HTERT RPE-1 (cell line): ENCODE results near the gene BZW2.

Experiments
- in situ Hi-C: fragments of 300-500 bp; cut with MboI; formaldehyde crosslinking; loops from 4 replicates; pipeline ENCODE4 v1.14.3; 2020; ENCODE audit warnings: low sequenced_read_pairs

The BZW2 gene

GRCh38 chr7:16645593-16646471, at the start of gene BZW2, which contains the start of gene ANKMY2:
Gene BZW2, plus strand, starts transcription at chr7:16646181. Its CDS starts 19,263 bp downstream, at chr7:16665444.
Gene ANKMY2, minus strand, starts transcription at chr7:16645754. Its CDS starts 181 bp downstream, at chr7:16645573.
- in situ Hi-C loops: no loop called here

- in situ Hi-C loops: no loop called here
Observed at GRCh38 chr7:16598015-16598414, 48.0 kb upstream of the BZW2 start.

GRCh38 chr7:16599860-16600259, 46.1 kb upstream of the BZW2 start:
- in situ Hi-C loops: no loop called here

GRCh38 chr7:16603633-16604032, 42.3 kb upstream of the BZW2 start:
- in situ Hi-C loops: no loop called here

GRCh38 chr7:16604054-16604453, 41.9 kb upstream of the BZW2 start:
- in situ Hi-C loops: no loop called here

DNA sequence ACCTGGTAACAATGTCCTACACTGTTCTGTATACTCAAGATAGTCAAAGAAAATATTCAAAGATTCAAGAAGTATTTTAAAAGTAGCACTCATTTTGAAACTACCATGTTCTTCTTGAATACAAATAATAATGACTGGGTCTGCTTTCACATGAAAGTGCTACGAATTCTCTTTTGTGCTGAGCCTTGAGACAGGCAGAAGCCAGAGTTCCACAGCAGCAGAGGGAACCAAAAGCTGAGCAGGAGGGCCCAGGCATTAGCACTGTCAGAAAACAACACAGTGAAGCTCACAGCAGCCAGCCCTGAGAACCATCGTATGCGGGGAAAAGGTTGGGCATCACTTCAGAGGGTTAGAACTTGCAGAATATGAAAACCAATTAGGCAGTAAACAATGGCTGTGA, 39.3 kb upstream of the BZW2 start:
- in situ Hi-C loops: no loop called here

DNA sequence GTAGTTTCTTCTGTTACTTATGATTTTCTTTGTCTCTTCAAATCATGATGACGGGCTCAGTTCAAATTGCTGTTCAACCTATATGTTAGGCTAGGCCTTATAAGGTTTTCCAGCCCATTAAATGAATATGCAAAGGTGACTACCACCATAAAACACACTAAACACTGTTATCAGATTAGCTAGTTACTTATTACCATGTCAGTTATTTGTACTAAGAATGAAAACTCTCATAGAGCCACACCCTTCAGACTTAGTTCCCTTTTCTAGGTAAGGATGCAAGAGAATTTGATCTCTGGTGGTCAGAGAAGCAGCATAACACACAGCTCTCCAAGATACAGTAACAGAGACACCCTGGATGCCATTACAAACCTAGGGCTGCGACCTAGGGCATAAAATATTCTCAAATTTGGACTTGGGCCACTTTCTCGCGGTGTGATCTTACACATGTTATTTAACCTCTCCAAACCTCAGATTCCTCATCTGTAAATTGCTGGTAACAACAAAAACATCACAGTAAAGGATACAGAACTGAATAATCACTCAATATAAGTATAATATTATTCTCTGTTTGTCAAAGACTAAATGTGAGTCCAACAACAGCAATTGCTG, 36.0 kb upstream of the BZW2 start:
- in situ Hi-C loops: no loop called here

DNA sequence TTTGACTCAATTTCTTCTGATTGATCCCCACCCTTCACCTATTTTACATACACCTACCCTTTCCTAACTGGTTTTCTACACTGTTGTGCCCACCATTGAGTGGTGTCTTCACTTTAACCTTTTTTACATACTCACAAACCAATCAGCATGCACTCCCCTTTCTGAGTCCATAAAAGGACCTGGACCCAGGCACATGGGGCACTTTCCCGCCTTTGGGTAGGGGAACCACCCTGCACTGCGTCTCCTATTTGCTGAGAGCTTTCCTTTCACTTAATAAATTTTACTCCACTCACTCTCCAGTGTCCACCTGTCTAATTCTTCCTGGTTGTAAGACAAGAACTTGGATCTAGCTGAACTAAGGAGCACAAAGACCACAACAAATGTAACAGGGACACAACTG, 34.3 kb upstream of the BZW2 start:
- in situ Hi-C loops: no loop called here

DNA sequence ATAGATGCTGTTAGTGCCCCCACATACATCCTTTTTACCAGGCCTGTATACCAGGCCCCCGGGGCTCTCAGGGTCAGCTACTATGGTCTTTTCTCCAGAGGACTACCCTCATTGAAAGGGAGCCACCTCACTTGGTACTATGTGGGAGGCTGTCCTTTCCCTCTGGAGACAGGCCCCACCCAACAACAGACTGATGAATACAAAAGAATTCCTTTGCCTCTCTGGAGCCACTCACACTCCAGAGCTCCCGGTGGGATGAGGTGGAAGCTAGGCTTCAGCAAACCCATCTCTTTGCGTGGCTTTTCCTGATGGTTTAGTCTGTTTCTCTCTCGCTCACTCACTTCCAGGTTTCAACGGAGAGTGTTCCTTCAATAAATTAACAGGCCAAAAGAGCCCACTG, 30.8 kb upstream of the BZW2 start:
- in situ Hi-C loops: no loop called here

- in situ Hi-C loops: no loop called here
Observed at GRCh38 chr7:16616122-16616521, 29.9 kb upstream of the BZW2 start.

- in situ Hi-C loops: no loop called here
Observed at GRCh38 chr7:16616542-16616941, 29.4 kb upstream of the BZW2 start.

GRCh38 chr7:16619979-16620408, 26.0 kb upstream of the BZW2 start:
- in situ Hi-C loops: no loop called here

DNA sequence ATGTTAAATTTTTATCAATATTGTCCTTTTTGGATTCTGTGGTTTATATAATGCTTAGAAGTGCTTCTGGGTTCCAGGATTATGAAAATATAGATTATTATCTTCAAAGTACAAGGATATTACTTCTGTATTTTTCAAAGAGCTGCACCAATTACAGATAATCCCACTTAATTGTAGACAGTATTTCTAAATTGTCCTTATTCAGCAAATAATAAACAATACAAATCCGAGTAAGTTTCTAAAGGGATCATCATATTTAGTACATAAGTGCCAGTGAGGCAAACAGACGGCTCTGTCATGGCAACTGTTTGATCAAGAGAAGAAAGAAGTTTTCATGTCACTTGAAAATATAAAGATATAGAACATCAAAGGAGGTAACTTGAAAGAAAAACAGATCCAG, 19.6 kb upstream of the BZW2 start:
- in situ Hi-C loops: no loop called here

DNA sequence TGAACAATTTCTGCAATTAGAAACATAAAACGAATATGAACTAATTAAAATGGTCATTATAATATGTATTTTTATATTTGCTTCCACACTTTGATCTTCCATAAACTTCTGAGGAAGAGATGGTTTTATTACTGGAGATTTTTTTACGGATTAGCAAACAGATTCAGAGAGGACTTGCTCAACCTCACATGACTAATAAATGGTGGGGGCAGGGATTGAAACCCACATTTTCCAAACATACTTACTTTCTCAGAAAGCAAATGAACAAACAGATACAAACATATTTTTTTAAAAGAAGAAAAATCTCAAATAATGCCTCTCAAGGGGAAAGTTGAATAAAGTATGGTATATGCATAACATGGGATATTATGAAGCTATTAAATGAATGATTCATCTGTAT, 18.7 kb upstream of the BZW2 start:
- in situ Hi-C loops: no loop called here

GRCh38 chr7:16630654-16631053, 15.3 kb upstream of the BZW2 start:
- in situ Hi-C loops: no loop called here

DNA sequence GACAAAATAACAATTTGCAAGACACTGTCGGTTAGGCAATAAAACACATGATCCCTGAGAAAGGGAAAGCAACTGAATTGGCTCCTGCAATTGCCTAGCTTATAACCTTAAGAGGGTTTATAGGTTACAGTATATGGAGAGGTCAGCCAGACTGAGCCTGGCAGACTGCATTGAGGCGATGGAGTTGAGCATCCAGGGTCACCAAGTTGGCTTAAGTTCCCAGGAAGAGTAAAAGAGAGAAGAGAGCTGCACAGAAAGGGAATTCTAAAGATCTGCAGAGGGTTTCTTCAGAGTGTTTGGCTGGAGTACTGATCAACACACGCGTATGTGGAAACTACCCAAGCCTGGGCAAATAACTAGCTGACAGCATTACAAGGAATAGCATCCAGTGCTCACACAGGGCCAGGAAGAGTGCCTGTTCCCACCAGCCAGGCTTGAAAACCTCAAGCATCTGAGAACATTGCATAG, 11.7 kb upstream of the BZW2 start:
- in situ Hi-C loops: no loop called here

- in situ Hi-C loops: no loop called here
Observed at GRCh38 chr7:16636555-16637101, 9.4 kb upstream of the BZW2 start.

DNA sequence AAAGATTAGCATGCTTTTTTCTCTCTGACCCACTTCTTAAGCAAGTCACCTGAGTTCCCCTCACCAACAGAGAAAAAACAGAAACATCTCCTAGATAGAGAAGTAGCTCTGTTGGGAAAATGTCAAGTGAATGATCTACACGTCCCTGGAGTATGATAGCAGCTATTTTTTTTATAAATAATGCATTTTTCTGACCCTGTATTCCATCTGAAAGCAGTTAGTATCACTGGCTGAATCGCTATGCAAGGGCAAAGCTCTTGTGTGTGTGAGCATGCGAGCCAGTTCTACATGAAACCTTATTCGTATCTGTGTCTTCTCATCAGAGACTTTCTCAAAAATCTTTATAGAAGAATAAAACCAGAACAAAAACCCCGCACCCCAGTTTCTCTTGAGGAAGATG, 8.6 kb upstream of the BZW2 start:
- in situ Hi-C loops: no loop called here

DNA sequence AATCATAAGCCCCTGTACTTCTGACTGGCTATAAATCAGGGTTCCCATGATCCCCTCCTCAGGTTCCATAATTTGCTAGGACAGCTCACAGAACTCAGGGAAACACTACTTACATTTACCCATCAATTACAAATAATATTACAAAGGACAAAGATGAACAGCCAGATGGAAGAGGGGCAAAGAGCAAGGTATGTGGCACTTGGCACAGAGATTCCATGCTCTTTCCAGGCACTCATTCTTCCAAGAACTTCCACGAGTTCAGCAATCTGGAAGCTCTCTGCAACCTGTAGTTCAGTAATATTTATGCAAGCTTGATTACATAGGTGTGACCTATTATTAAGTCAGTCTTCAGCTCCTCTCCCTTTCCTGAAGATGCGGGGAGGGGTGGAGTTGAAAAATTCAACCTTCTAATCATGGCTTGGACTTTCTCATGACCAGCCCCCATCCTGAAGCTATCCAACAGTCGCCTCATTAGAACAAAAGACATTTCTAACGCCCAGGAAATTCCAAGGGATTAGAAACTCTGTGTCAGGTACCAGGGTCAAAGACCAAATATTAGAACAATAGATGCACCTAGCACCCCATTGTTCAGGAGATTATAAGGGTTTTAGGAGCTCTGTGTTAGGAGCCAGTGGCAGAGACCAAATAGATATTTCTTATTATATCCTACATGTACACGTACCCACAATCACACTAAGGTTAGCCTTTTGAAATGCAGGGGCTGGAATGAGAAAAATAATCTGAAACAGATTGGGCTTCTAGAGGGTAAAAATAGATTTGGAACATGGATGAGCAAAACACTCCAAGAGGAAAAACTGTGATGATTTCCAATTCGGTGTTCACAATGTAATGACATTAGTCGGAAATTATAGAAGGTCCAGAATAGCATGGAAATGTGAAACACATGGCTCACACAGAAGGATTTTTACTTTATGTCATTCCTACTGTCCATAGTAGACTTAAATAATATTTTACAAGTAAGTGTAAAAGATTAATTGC, 7.4 kb upstream of the BZW2 start:
- in situ Hi-C loops: no loop called here

DNA sequence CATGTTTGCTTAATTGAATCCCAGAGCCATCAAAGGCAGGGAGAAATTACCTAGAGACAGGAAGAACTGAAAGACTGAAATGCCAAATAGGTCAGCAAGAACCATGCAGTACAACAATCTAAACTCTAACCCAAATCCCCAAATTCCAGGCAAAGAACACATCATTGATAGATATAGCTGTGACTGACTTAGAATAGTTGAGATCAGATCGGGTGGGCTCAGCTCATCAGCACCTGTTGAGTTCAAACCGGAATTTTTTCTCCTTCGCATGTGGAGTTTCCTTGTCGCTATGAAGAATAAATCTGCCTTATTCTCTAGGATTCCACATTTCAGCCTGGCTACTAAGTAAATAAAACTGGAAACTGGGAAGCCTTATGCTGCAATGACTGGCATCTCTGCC, 1.8 kb upstream of the BZW2 start:
- in situ Hi-C loops: no loop called here
